IPS-18a (cell line): Measurements from ENCODE around the gene PALD1.

Source experiments
- H3K27ac ChIP-seq: one replicate; pipeline ENCODE4 v1.5.1; 2013; ENCODE audit warnings: low read length
- H3K27me3 ChIP-seq: one replicate; pipeline ENCODE4 v1.6.1; 2013; ENCODE audit warnings: mild to moderate bottlenecking, low read length; ENCODE audit not compliant: control insufficient read depth, insufficient read depth
- H3K36me3 ChIP-seq: one replicate; pipeline ENCODE4 v1.6.1; 2013; ENCODE audit warnings: low read depth, low read length; ENCODE audit not compliant: control insufficient read depth
- H3K4me1 ChIP-seq: one replicate; pipeline ENCODE4 v1.6.1; 2013; ENCODE audit warnings: low read depth, low read length; ENCODE audit not compliant: control insufficient read depth
- H3K4me3 ChIP-seq: one replicate; pipeline ENCODE4 v1.5.1; 2013; ENCODE audit warnings: low read length
- H3K9ac ChIP-seq: one replicate; pipeline ENCODE4 v1.6.1; 2013; ENCODE audit warnings: mild to moderate bottlenecking, low read length, moderate library complexity
- H3K9me3 ChIP-seq: one replicate; pipeline ENCODE4 v1.6.1; 2013; ENCODE audit warnings: low read depth, low read length; ENCODE audit not compliant: control insufficient read depth

Gene PALD1

GRCh38 chr10:70564113-70564725, 85.7 kb downstream of the PALD1 start:
- no peaks in the 10 kb centered on the region for H3K27me3 ChIP-seq
- no peaks in the 10 kb centered on the region for H3K36me3 ChIP-seq
- H3K4me1 ChIP-seq = peaks cover 3% of the 10 kb centered on the region
- no peak overlapping the region for H3K9ac ChIP-seq
- H3K4me3 ChIP-seq = no peak overlapping the region
- no peaks in the 10 kb centered on the region for H3K9me3 ChIP-seq
- H3K27ac ChIP-seq = no peak overlapping the region

- Histone ChIP-seq H3K36me3 (no peaks in the 10 kb centered on the region), H3K4me3 (no peak overlapping the region)
Observed at GRCh38 chr10:70564901-70565351, 86.4 kb downstream of the PALD1 start.

GRCh38 chr10:70565556-70566514, 87.3 kb downstream of the PALD1 start:
- Histone ChIP-seq H3K36me3 (no peaks in the 10 kb centered on the region), H3K9me3 (no peaks in the 10 kb centered on the region), H3K27me3 (no peaks in the 10 kb centered on the region), H3K9ac (no peak overlapping the region), H3K4me3 (no peak overlapping the region), H3K27ac (no peak overlapping the region), H3K4me1 (no peaks in the 10 kb centered on the region)

More at GRCh38 chr10:70564901-70565351, 86.4 kb downstream of the PALD1 start:
- Histone ChIP-seq H3K4me1 (no peaks in the 10 kb centered on the region), H3K9me3 (no peaks in the 10 kb centered on the region), H3K27me3 (no peaks in the 10 kb centered on the region), H3K27ac (no peak overlapping the region), H3K9ac (no peak overlapping the region)

- no peaks in the 10 kb centered on the region for H3K4me1 ChIP-seq
- H3K36me3 ChIP-seq = no peaks in the 10 kb centered on the region
- H3K4me3 ChIP-seq = no peak overlapping the region
- H3K27me3 ChIP-seq = no peaks in the 10 kb centered on the region
- no peak overlapping the region for H3K9ac ChIP-seq
- no peak overlapping the region for H3K27ac ChIP-seq
- H3K9me3 ChIP-seq = no peaks in the 10 kb centered on the region
Observed at GRCh38 chr10:70566515-70567290, 88.1 kb downstream of the PALD1 start.

- Histone ChIP-seq H3K27ac (no peak overlapping the region), H3K9me3 (no peaks in the 10 kb centered on the region), H3K27me3 (no peaks in the 10 kb centered on the region), H3K4me3 (no peak overlapping the region), H3K36me3 (no peaks in the 10 kb centered on the region), H3K4me1 (no peaks in the 10 kb centered on the region), H3K9ac (no peak overlapping the region)
Observed at GRCh38 chr10:70567603-70568002, 89.0 kb downstream of the PALD1 start.

GRCh38 chr10:70568113-70568512, 89.5 kb downstream of the PALD1 start:
- H3K4me1 ChIP-seq = no peaks in the 10 kb centered on the region
- H3K27me3 ChIP-seq = no peaks in the 10 kb centered on the region
- H3K9ac ChIP-seq = no peak overlapping the region
- no peak overlapping the region for H3K4me3 ChIP-seq
- no peaks in the 10 kb centered on the region for H3K9me3 ChIP-seq
- no peaks in the 10 kb centered on the region for H3K36me3 ChIP-seq
- H3K27ac ChIP-seq = no peak overlapping the region

GRCh38 chr10:70568781-70569495, 90.4 kb downstream of the PALD1 start:
- H3K4me3 ChIP-seq = no peak overlapping the region
- H3K27me3 ChIP-seq = no peaks in the 10 kb centered on the region
- no peaks in the 10 kb centered on the region for H3K9me3 ChIP-seq
- H3K36me3 ChIP-seq = no peaks in the 10 kb centered on the region
- no peak overlapping the region for H3K27ac ChIP-seq
- H3K4me1 ChIP-seq = no peaks in the 10 kb centered on the region
- H3K9ac ChIP-seq = no peak overlapping the region

GRCh38 chr10:70571236-70571635, 92.7 kb downstream of the PALD1 start:
- Histone ChIP-seq H3K9me3 (no peaks in the 10 kb centered on the region), H3K4me1 (no peaks in the 10 kb centered on the region), H3K27me3 (no peaks in the 10 kb centered on the region), H3K9ac (no peak overlapping the region), H3K27ac (no peak overlapping the region), H3K4me3 (no peak overlapping the region), H3K36me3 (no peaks in the 10 kb centered on the region)

- H3K9me3 ChIP-seq = no peaks in the 10 kb centered on the region
- H3K27ac ChIP-seq = no peak overlapping the region
- no peak overlapping the region for H3K4me3 ChIP-seq
- no peaks in the 10 kb centered on the region for H3K27me3 ChIP-seq
- no peak overlapping the region for H3K9ac ChIP-seq
- no peaks in the 10 kb centered on the region for H3K4me1 ChIP-seq
- no peaks in the 10 kb centered on the region for H3K36me3 ChIP-seq
Observed at GRCh38 chr10:70571636-70572439, 93.3 kb downstream of the PALD1 start.

- Histone ChIP-seq H3K4me1 (no peaks in the 10 kb centered on the region), H3K9me3 (no peaks in the 10 kb centered on the region), H3K27me3 (no peaks in the 10 kb centered on the region), H3K4me3 (no peak overlapping the region), H3K36me3 (no peaks in the 10 kb centered on the region), H3K27ac (no peak overlapping the region), H3K9ac (no peak overlapping the region)
Observed at GRCh38 chr10:70573599-70574506, 95.3 kb downstream of the PALD1 start.
